ENCODE data around the gene ISLR2.

ISLR2 gene

GRCh38 chr15:74135041-74135565, 4.7 kb downstream of the ISLR2 start:
- no peak overlapping the region for H3K4me3 ChIP-seq (replicated peaks; ENCODE audit: low read depth, low read length)
- TF ChIP-seq, protein P1, sequence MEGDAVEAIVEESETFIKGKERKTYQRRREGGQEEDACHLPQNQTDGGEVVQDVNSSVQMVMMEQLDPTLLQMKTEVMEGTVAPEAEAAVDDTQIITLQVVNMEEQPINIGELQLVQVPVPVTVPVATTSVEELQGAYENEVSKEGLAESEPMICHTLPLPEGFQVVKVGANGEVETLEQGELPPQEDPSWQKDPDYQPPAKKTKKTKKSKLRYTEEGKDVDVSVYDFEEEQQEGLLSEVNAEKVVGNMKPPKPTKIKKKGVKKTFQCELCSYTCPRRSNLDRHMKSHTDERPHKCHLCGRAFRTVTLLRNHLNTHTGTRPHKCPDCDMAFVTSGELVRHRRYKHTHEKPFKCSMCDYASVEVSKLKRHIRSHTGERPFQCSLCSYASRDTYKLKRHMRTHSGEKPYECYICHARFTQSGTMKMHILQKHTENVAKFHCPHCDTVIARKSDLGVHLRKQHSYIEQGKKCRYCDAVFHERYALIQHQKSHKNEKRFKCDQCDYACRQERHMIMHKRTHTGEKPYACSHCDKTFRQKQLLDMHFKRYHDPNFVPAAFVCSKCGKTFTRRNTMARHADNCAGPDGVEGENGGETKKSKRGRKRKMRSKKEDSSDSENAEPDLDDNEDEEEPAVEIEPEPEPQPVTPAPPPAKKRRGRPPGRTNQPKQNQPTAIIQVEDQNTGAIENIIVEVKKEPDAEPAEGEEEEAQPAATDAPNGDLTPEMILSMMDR (IDR thresholded peaks at IDR 0.05; ENCODE audit: low read length, missing control alignments) = no peak
- no peak for DNase-seq (ENCODE audit: low read depth)

DNA sequence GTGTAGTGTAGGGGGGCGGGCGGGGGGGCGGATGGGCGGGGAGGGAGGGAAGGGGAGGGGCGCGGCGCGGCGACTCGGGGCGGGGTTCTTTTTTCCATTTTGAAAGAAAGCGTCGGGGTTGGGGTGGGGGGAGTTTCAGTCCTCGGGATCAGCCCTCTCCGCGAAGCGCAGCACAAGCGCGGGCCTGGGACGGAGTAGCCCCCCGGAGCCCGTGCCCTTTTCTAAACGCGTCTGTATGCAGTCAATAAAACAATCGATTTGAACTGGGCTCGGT, 6.1 kb downstream of the ISLR2 start:
- TF ChIP-seq, protein P1 (IDR thresholded peaks at IDR 0.05; ENCODE audit: low read length, missing control alignments) = no peak
- no peak for DNase-seq (ENCODE audit: low read depth)
- H3K4me3 ChIP-seq (replicated peaks; ENCODE audit: low read depth, low read length) = peak overlapping the region; percentile 56

GRCh38 chr15:74136814-74137536, 6.6 kb downstream of the ISLR2 start:
- peak; percentile 71 for DNase-seq (ENCODE audit: low read depth)
- TF ChIP-seq, protein P1 (IDR thresholded peaks at IDR 0.05; ENCODE audit: low read length, missing control alignments) = no peak
- peak overlapping the region; percentile 56 for H3K4me3 ChIP-seq (replicated peaks; ENCODE audit: low read depth, low read length)

GRCh38 chr15:74137537-74137894, 7.1 kb downstream of the ISLR2 start:
- DNase-seq (ENCODE audit: low read depth) = no peak
- TF ChIP-seq, protein P1 (IDR thresholded peaks at IDR 0.05; ENCODE audit: low read length, missing control alignments) = no peak

GRCh38 chr15:74138642-74139041, 8.3 kb downstream of the ISLR2 start:
- DNase-seq (ENCODE audit: low read depth) = no peak
- TF ChIP-seq, protein P1 (IDR thresholded peaks at IDR 0.05; ENCODE audit: low read length, missing control alignments) = no peak

More at GRCh38 chr15:74137537-74137894, 7.1 kb downstream of the ISLR2 start:
- no peak overlapping the region for H3K4me3 ChIP-seq (replicated peaks; ENCODE audit: low read depth, low read length)

DNA sequence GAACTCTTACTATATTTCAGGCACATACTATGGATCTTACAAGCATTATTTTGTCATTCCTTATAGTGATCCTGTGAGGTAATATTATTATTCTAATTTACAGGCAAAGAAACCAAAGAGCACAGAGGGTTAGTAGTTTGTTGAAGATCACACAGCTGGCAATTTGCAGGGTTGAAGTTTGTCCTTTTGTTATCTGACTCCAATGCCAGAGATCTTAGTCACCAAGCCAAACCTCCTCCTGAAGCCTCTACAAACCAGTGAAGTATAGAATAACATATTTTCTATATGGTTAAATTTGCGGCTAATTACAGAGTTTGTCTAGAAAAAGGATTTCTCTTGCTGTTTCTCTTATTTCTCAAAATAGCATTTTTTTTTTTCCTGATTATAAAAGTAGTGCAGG, 11.2 kb downstream of the ISLR2 start:
- DNase-seq (ENCODE audit: low read depth) = peak; percentile 36
- H3K4me3 ChIP-seq (replicated peaks; ENCODE audit: low read depth, low read length) = no peak overlapping the region
- TF ChIP-seq, protein P1 (IDR thresholded peaks at IDR 0.05; ENCODE audit: low read length, missing control alignments) = no peak

More at GRCh38 chr15:74138642-74139041, 8.3 kb downstream of the ISLR2 start:
- H3K4me3 ChIP-seq (replicated peaks; ENCODE audit: low read depth, low read length) = no peak overlapping the region
